ENCODE results near the gene MAST2.
"Not testable (repeated sequence)": the region's sequence is repeated elsewhere in the genome, so short reads cannot be mapped to it uniquely, and the experiment has no call there.

Gene MAST2

DNA sequence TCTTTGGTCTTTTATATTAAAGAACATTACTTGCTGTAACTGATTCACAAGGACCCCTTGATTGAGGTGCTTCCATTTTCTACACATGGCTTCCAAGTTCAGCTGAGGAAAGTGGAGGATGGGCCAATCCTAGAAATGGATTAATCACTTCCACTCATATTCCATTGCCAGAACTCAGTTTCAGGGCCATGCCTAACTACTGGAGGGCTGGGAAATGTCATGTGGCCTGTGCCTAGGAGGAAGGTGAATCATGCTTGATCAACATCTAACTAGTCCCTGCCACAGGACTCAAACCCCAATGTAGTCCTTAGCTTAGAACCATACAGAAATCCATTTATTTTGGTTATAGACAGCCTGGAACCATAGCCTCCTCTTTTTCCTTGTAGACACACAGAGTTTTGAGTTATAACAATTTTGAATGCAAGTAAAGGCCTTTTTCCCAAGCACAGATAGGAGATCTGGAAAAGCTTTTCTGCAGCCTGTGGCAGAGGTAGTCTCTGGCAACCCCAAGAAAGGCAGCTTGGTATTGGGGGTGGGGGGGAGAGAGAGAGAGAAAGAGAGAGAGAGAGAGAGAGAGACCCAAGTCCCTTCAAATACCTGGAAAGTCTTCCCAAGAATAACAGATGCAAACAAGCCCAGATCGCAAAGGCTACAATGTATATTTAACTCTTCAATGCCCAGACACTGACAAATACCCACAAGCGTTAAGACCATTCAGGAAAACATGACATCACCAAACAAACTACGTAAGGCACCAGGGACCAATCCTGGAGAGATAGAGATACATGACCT, 12.5 kb downstream of the MAST2 start:
- no peak for DNase-seq

DNA sequence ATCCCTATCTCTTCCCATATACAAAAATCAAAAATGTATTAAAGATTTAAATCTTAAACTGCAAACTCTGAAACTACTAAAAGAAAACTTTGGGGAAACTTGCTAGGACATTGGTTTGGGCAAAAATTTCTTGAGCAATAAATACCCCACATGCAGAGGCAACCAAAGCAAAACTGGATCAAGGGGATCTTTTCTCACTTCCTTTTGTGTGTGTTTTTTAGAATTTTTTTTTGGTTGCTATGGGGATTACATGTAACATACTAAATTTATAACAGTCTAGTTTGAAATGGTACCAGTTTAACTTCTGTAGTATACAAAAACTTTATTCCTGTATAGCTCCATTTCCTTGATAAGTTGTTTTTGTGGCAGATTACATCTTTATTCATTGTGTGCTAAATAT, 16.8 kb downstream of the MAST2 start:
- DNase-seq: no peak

GRCh38 chr1:45820788-45821187, 17.4 kb downstream of the MAST2 start:
- no peak for DNase-seq

- DNase-seq: no peak
Observed at GRCh38 chr1:45822644-45823043, 19.2 kb downstream of the MAST2 start.

DNA sequence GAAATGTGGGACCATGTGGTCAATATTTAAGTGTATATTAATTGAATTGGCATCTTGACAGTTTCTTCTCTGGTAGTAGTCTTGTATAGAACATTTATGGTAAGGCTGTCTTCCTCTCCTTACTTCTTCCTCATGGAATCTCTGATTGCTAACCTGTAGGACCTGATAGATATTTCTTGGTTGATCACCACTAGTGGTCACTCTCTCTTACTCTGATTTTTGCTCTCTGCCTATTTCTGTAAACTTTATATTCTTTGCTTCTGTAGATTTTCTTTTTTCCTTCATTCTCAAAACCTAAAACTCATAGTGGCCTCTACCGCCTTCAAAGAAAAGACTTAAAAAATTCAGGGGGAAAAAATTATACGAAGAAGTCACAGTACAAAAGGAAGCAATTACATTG, 21.2 kb downstream of the MAST2 start:
- DNase-seq: no peak

- DNase-seq: no peak
Observed at GRCh38 chr1:45827256-45827655, 23.8 kb downstream of the MAST2 start.

DNA sequence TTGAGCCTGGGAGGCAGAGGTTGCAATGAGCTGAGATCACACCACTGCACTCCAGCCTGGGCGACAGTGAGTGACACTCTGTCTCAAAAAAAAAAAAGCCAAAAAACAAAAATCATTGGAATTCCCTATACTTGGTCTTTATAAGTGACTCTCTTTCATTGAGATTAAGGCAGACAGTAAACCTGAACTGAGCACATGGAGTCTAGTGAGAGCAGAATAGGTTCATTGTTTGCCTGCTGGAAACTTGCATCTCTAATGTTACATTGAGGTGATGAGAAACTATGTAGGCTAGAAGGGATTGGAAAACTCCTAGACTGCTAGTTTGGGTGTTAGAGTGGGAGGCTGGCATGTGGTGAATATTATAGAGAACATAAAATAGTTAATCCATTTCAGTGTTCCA, 25.4 kb downstream of the MAST2 start:
- no peak for DNase-seq

DNA sequence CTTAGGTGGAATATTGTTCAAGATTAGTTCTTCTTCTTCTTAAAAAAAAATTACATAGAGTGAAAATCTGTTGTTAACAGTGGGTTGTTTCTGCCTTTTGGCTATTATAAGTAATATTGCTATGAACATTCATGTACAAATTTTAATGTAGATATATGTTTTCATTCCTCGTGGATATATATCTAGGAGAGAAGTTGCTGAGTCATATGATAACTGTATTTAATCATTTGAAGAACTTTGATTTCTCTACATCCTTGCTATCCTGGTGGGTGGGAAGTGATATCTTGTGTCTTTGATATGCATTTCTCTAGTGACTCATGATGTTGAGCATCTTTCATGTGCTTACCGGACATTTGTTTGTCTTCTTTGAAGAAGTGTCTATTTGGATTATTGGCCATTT, 29.9 kb downstream of the MAST2 start:
- no peak for DNase-seq

DNA sequence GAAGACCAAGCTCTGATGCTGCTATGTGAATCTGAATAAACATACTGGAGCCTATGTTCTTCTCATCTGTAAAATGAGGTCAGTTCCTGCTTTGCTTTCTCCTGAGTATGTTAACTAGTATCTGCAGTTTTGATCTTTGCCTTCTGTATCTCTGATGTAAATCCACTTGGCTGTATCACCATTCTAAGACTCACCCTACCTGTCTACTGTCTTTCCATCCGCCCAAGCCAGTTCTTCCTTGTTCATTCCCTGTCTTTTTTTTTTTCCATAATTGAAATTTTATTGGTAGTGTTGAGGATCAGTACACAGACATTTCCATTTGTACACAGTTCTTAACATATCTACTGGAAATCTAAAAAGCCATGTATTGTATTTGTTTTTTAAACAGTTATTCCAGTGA, 31.3 kb downstream of the MAST2 start:
- no peak for DNase-seq

- DNase-seq: no peak
Observed at GRCh38 chr1:45836451-45836850, 33.0 kb downstream of the MAST2 start.

DNA sequence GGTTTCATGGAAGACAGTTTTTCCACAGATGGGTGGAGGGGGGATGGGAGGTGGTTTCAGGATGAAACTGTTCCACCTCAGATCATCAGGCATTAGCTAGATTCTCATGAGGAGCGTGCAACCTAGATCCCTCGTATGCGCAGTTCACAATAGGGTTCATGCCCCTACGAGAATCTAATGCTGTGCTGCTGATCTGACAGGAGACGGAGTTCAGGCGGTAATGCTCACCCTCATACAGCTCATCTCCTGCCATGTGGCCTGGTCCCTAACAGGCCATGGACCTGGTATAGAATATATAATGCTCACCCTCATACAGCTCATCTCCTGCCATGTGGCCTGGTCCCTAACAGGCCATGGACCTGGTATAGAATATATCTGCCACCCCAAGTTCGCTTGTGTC, 33.4 kb downstream of the MAST2 start:
- DNase-seq: not testable (repeated sequence)

DNA sequence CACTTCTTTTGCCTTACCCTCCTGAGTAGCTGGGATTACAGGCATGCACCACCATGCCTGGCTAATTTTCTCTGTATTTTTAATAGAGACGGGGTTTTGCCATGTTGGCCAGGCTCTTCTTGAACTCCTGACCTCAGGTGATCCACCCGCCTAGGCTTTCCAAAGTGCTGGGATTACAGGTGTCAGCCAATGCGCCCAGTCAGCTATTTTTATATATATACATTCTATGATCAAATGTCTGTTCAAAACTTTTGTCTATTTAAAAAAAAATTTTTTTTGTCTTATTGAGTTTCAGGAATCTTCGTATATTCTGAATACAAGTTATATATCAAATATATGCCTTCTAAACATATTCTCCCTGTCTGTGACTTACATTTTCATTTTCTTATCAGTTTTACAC, 34.9 kb downstream of the MAST2 start:
- not testable (repeated sequence) for DNase-seq

DNA sequence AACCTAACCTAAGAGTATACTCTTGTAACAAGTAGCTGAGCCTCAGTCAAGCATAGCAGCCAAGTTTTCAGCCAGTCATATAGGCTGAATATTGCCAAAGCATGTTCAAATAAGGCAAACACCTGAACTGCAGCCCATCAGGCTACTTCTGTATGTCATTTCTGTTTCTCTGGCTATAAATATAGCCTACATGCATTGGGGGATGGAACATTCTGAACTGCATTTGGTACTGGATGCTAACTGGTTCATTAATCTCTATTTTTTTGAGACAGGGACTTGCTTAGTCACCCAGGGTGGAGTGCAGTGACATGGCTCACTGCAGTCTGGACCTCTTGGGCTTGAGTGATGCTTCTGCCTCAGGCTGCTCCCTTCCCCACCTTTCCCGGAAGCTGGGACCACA, 37.3 kb downstream of the MAST2 start:
- DNase-seq: no peak

- no peak for DNase-seq
Observed at GRCh38 chr1:45842786-45843185, 39.4 kb downstream of the MAST2 start.

GRCh38 chr1:45843474-45843905, 40.1 kb downstream of the MAST2 start:
- no peak for DNase-seq

DNA sequence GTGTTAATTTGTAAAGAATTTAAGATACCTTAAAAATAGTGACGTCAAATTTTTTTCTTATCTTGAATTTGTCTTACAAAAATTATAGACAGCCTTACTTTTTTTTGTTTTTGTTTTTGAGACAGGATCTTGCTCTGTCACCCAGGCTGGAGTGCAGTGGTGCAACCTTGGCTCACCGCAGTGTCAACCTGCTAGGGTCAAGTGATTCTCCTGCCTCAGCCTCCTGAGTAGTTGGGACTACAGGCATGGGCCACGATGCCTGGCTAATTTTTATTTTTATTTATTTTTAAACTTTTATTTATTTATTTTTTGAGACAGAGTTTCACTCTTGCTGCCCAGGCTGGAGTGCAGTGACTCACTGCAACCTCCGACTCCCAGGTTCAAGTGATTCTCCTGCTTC, 40.6 kb downstream of the MAST2 start:
- not testable (repeated sequence) for DNase-seq

GRCh38 chr1:45846931-45847330, 43.5 kb downstream of the MAST2 start:
- no peak for DNase-seq

- DNase-seq: no peak
Observed at GRCh38 chr1:45848097-45848496, 44.7 kb downstream of the MAST2 start.

- DNase-seq: no peak
Observed at GRCh38 chr1:45848714-45849113, 45.3 kb downstream of the MAST2 start.

- no peak for DNase-seq
Observed at GRCh38 chr1:45850017-45850416, 46.6 kb downstream of the MAST2 start.

GRCh38 chr1:45854724-45855123, 51.3 kb downstream of the MAST2 start:
- DNase-seq: no peak

- DNase-seq: no peak
Observed at GRCh38 chr1:45857101-45857700, 53.8 kb downstream of the MAST2 start.

DNA sequence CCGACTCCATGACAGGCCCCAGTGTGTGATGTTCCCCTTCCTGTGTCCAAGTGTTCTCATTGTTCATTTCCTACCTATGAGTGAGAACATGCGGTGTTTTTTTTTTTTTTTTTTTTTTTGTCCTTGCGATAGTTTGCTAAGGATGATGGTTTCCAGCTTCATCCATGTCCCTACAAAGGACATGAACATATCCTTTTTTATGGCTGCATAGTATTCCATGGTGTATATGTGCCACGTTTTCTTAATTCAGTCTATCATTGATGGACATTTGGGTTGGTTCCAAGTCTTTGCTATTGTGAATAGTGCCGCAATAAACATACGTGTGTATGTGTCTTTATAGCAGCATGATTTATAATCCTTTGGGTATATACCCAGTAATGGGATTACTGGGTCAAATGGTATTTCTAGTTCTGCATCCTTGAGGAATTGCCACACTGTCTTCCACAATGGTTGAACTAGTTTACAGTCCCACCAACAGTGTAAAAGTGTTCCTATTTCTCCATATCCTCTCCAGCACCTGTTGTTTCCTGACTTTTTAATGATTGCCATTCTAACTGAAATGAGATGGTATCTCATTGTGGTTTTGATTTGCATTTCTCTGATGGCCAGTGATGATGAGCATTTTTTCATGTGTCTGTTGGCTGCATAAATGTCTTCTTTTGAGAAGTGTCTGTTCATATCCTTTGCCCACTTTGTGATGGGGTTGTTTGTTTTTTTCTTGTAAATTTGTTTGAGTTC, 54.5 kb downstream of the MAST2 start:
- DNase-seq: not testable (repeated sequence)

GRCh38 chr1:45859221-45859620, 55.8 kb downstream of the MAST2 start:
- DNase-seq: no peak

Data from NCI-H1105 treated with DMSO at 0.1 percent for 48 hours (cell line).